SK-N-SH (cell line): ENCODE results near the gene FZD1.

Experiments
- CTCF ChIP-seq: fragments of 200-600 bp; sonication (generic); IDR thresholded peaks from 2 replicates; pipeline ENCODE4 v1.6.1; 2017; ENCODE audit warnings: antibody characterized with exemption, mild to moderate bottlenecking, moderate library complexity
- EP300 ChIP-seq, 2 experiments: IDR thresholded peaks; 2 replicates each; pipeline versions ENCODE4 v1.4.0 to v1.6.1; 2012; ENCODE audit warnings: borderline replicate concordance in 1 of 2, low read depth in 1 of 2, low read length in 1 of 2
- GATA2 ChIP-seq: sonication (generic); formaldehyde crosslinking; IDR thresholded peaks from 2 replicates; pipeline ENCODE4 v1.5.0; 2020; ENCODE audit warnings: mild to moderate bottlenecking, missing genetic modification reagents
- JUND ChIP-seq: IDR thresholded peaks from 2 replicates; pipeline ENCODE4 v1.4.0; 2012
- MAX ChIP-seq: IDR thresholded peaks from 2 replicates; pipeline ENCODE4 v1.4.0; 2012; ENCODE audit warnings: low read depth
- MXI1 ChIP-seq: IDR thresholded peaks from 2 replicates; pipeline ENCODE4 v1.6.1; 2012; ENCODE audit warnings: mild to moderate bottlenecking, low read depth, low read length, improper control_type of control experiment
- POLR2AphosphoS5 ChIP-seq: IDR thresholded peaks from 2 replicates; pipeline ENCODE4 v1.6.1; 2012; ENCODE audit warnings: low read depth, low read length
- RAD21 ChIP-seq: IDR thresholded peaks from 2 replicates; pipeline ENCODE4 v1.6.1; 2012; ENCODE audit warnings: mild to moderate bottlenecking, low read length
- RCOR1 ChIP-seq: fragments of 150-350 bp; IDR thresholded peaks from 2 replicates; pipeline ENCODE4 v1.6.1; 2017; ENCODE audit warnings: antibody characterized with exemption, low read length
- RFX5 ChIP-seq: IDR thresholded peaks from 2 replicates; pipeline ENCODE4 v1.6.1; 2012; ENCODE audit warnings: mild to moderate bottlenecking, improper control_type of control experiment, low read length
- USF2 ChIP-seq: fragments of 150-350 bp; IDR thresholded peaks from 2 replicates; pipeline ENCODE4 v1.6.1; 2017; ENCODE audit warnings: antibody characterized with exemption, low read length, low read depth, borderline replicate concordance

GRCh38 chr7:91240376-91240941, 23.8 kb upstream of the FZD1 start:
- TF ChIP-seq CTCF (no peak), POLR2AphosphoS5 (no peak), MAX (no peak), USF2 (no peak), RFX5 (no peak), JUND (no peak), RAD21 (no peak), EP300 (IDR thresholded peaks at IDR 0.05; ENCODE audit: borderline replicate concordance in 1 of 2, low read depth in 1 of 2, low read length in 1 of 2) (no peak), MXI1 (no peak), GATA2 (CRISPR knock-in tag) (no peak), RCOR1 (no peak)
